ENCODE results near the gene PTDSS2. TPM values are rescaled to one million over a fixed set of nuclear protein-coding genes. Genes with fewer than 3 reads are reported as not detected.
"Not testable (repeated sequence)": the region's sequence is repeated elsewhere in the genome, so short reads cannot be mapped to it uniquely, and the experiment has no call there.

Gene PTDSS2
- total RNA-seq, 8 experiments from 2014 or later, result 11.4 to 37.9 (median 21.2) TPM

DNA sequence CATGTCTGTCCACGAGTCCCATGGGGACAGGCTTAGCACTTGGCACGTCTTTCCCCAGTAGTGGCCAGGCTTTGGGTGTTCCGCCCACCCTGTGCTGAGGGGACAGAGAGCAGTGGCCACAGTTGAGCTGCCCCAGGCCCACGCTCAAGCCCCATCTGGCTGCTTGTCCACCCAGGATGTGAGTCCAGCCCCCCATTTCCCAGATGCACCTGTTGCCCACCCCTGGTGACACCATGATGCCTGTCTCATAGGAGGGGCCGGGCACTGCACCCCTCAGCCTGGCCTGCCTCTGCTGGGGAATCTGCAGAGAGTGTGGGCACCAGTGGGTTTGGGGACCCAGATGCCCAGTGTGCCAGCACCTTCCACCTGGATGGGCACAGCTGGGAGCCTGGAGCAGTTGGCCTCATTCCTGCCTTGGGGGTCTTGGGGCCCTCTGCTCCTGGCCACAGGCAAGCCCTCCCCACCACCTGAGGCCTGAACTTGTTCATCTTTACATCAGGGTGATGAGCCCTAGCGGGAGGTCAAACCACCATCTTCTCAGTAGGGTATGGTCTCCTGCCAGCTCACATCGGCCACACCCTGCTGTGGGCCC lies 41.0 kb upstream of the PTDSS2 start:
- H3K27ac ChIP-seq, result no peak overlapping the region
- in situ Hi-C loops (cut with MboI; ENCODE audit: low pct_unique_long_range_greater_than_20kb in 2 of 9, low sequenced_read_pairs in 9 of 9, unreplicated experiment in 9 of 9), result no loop called here
- no peak overlapping the region for H3K4me3 ChIP-seq
- 80 to 100% methylated on average over 1 to 2 of the region's 7 CpGs; no CpG with 5 or more reads in 8 of the 10 experiments for WGBS, 10 experiments
- peaks cover 11 to 17% of the 10 kb centered on the region in 2 donors for H3K4me1 ChIP-seq (replicated peaks in 1 of 2)
- ATAC-seq (replicated peaks in 6 of 8), result no peak

GRCh38 chr11:409600-410483 lies 40.2 kb upstream of the PTDSS2 start:
- Histone ChIP-seq H3K4me3 (no peak overlapping the region), H3K27ac (no peak overlapping the region), H3K4me1 (replicated peaks in 1 of 2) (peaks cover 11 to 17% of the 10 kb centered on the region in 2 donors)
- no peak for ATAC-seq (replicated peaks in 6 of 8)
- in situ Hi-C loops (cut with MboI; ENCODE audit: low pct_unique_long_range_greater_than_20kb in 2 of 9, low sequenced_read_pairs in 9 of 9, unreplicated experiment in 9 of 9), result no loop called here
- WGBS, 10 experiments, result 0 to 100% (median 47%) methylated on average over 1 to 9 of the region's 18 CpGs; no CpG with 5 or more reads in 4 of the 10 experiments

- H3K27ac ChIP-seq; H3K4me3 ChIP-seq; ATAC-seq (replicated peaks in 6 of 8); in situ Hi-C loops (cut with MboI; ENCODE audit: low pct_unique_long_range_greater_than_20kb in 2 of 9, low sequenced_read_pairs in 9 of 9, unreplicated experiment in 9 of 9): not testable (repeated sequence)
- no CpG with 5 or more reads among the region's 13 CpGs for WGBS, 10 experiments
- H3K4me1 ChIP-seq (replicated peaks in 1 of 2), result peaks cover 10 to 17% of the 10 kb centered on the region in 2 donors
Measured at GRCh38 chr11:410711-411110, 39.4 kb upstream of the PTDSS2 start.

DNA sequence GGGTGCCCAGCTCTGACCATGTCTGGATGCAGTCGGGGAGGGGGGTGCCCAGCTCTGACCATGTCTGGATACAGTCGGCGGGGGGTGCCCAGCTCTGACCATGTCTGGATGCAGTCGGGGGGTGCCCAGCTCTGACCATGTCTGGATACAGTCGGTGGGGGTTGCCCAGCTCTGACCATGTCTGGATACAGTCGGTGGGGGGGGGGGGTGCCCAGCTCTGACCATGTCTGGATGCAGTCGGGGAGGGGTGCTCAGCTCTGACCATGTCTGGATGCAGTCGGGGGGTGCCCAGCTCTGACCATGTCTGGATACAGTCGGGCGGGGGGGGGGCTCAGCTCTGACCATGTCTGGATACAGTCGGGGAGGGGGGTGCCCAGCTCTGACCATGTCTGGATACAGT lies 38.6 kb upstream of the PTDSS2 start:
- in situ Hi-C loops (cut with MboI; ENCODE audit: low pct_unique_long_range_greater_than_20kb in 2 of 9, low sequenced_read_pairs in 9 of 9, unreplicated experiment in 9 of 9); H3K4me3 ChIP-seq; ATAC-seq (replicated peaks in 6 of 8); H3K4me1 ChIP-seq (replicated peaks in 1 of 2); H3K27ac ChIP-seq: not testable (repeated sequence)
- no CpG with 5 or more reads among the region's 11 CpGs for WGBS, 10 experiments

GRCh38 chr11:412641-413119 lies 37.4 kb upstream of the PTDSS2 start:
- H3K4me3 ChIP-seq, result no peak overlapping the region
- H3K27ac ChIP-seq, result no peak overlapping the region
- no peak for ATAC-seq (replicated peaks in 6 of 8)
- no CpG with 5 or more reads among the region's 15 CpGs for WGBS, 10 experiments
- H3K4me1 ChIP-seq (replicated peaks in 1 of 2), result peaks cover 0 to 3% of the 10 kb centered on the region in 2 donors
- in situ Hi-C loops (cut with MboI; ENCODE audit: low pct_unique_long_range_greater_than_20kb in 2 of 9, low sequenced_read_pairs in 9 of 9, unreplicated experiment in 9 of 9), result no loop called here

DNA sequence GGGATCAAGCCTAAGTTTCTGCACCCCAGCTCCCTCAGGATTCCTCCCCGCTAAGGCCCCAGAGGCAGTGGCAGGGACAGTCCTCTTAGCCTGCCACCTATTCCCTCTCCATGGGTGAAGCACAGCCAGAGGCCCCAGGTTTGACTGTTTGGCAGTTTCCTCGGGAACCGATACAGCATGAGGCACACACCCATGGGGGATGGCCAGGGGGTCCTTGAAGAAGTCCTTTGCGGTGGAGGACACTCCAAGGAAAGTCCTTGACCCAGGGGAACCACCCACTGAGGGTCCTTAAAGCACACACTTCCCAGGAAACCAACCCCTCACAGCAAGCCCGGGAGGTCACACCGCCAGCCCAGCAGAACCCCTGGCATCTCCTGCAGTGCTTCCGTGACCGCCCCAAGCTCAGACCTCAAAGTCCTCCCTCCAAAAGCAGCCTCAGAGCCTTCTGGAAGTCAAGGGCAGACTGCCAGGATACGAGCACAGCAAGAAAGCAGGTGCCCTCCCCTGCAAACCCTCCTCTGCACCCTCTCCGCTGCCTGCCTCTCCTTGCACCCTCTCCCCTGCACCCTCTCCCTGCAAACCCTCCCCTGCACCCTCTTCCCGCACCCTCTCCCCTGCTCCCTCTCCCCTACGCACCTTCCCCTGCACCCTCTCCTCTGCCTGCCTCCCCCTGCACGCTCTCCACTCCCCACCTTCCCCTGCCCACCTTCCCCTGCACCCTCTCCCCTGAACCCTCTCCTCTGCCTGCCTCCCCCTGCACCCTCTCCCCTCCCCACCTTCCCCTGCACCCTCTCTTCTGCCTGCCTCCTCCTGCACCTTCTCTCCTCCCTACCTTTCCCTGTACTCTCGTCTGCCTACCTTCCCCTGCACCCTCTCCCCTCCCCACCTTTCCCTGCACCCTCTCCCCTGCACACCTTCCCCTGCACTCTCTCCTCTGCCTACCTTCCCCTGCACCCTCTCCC lies 36.7 kb upstream of the PTDSS2 start:
- in situ Hi-C loops (cut with MboI; ENCODE audit: low pct_unique_long_range_greater_than_20kb in 2 of 9, low sequenced_read_pairs in 9 of 9, unreplicated experiment in 9 of 9), result no loop called here
- no peak overlapping the region for H3K27ac ChIP-seq
- ATAC-seq (replicated peaks in 6 of 8), result no peak
- H3K4me1 ChIP-seq (replicated peaks in 1 of 2), result peaks cover 0 to 3% of the 10 kb centered on the region in 2 donors
- H3K4me3 ChIP-seq, result no peak overlapping the region
- 0 to 82% (median 70%) methylated on average over 1 to 4 of the region's 14 CpGs; no CpG with 5 or more reads in 5 of the 10 experiments for WGBS, 10 experiments

DNA sequence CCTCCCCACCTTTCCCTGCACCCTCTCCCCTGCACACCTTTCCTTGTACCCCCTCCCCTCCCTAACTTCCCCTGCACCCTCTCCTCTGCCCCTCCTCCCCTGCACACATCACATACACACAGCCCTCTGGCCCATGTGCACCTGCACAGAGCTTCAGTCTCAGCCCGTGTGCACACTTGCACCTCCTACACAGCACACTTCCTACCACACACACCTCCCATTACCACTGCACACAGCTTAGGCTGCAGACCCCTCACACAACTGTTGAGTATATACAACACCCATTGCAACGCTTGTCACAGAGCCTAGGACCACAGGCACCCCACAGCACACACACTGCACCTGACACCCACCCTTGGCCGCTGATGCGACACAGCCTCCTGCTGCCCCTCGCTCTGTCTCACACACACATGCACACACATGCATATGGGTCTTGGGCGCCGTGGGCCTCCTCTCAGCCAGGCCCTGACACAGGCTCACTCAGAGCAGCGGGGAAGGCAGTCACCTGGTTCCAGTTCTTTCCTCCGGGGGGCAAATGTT lies 35.7 kb upstream of the PTDSS2 start:
- in situ Hi-C loops (cut with MboI; ENCODE audit: low pct_unique_long_range_greater_than_20kb in 2 of 9, low sequenced_read_pairs in 9 of 9, unreplicated experiment in 9 of 9), result no loop called here
- Histone ChIP-seq H3K27ac (no peak overlapping the region), H3K4me1 (replicated peaks in 1 of 2) (peaks cover 0 to 3% of the 10 kb centered on the region in 2 donors), H3K4me3 (no peak overlapping the region)
- WGBS, 10 experiments, result 17 to 67% (median 40%) methylated on average over 1 of the region's 9 CpGs; no CpG with 5 or more reads in 7 of the 10 experiments
- peak in 4 of 8 experiments; percentile 19 to 24 (median 22) for ATAC-seq (replicated peaks in 6 of 8)

GRCh38 chr11:415640-416041 lies 34.4 kb upstream of the PTDSS2 start:
- Histone ChIP-seq H3K4me1 (replicated peaks in 1 of 2) (no peaks in the 10 kb centered on the region), H3K4me3 (no peak overlapping the region), H3K27ac (no peak overlapping the region)
- 20 to 60% (median 45%) methylated on average over 1 of the region's 5 CpGs; no CpG with 5 or more reads in 6 of the 10 experiments for whole genome bisulfite sequencing, 10 experiments
- no peak for ATAC-seq (replicated peaks in 6 of 8)
- in situ Hi-C loops (cut with MboI; ENCODE audit: low pct_unique_long_range_greater_than_20kb in 2 of 9, low sequenced_read_pairs in 9 of 9, unreplicated experiment in 9 of 9), result no loop called here

- ATAC-seq (replicated peaks in 6 of 8), result peak in 5 of 8 experiments; percentile 1 to 15 (median 6)
- H3K4me3 ChIP-seq, result peak overlapping the region in 3 of 5 donors; percentile 20 to 24 (median 21)
- H3K4me1 ChIP-seq (replicated peaks in 1 of 2), result no peaks in the 10 kb centered on the region
- no peak overlapping the region for H3K27ac ChIP-seq
- in situ Hi-C loops (cut with MboI; ENCODE audit: low pct_unique_long_range_greater_than_20kb in 2 of 9, low sequenced_read_pairs in 9 of 9, unreplicated experiment in 9 of 9), result no loop called here
- WGBS, 10 experiments, result 20 to 40% (median 34%) methylated on average over 1 to 15 of the region's 45 CpGs; no CpG with 5 or more reads in 7 of the 10 experiments
Measured at GRCh38 chr11:416051-416756, 33.9 kb upstream of the PTDSS2 start.

GRCh38 chr11:416757-417621 lies 33.1 kb upstream of the PTDSS2 start:
- ATAC-seq (replicated peaks in 6 of 8), result peak; percentile 34 to 82 (median 43)
- Histone ChIP-seq H3K4me3 (peak overlapping the region in 4 of 5 donors; percentile 15 to 24 (median 20)), H3K27ac (no peak overlapping the region), H3K4me1 (replicated peaks in 1 of 2) (no peaks in the 10 kb centered on the region)
- 0% methylated on average over 9 of the region's 97 CpGs; no CpG with 5 or more reads in 9 of the 10 experiments for WGBS, 10 experiments
- in situ Hi-C loops (cut with MboI; ENCODE audit: low pct_unique_long_range_greater_than_20kb in 2 of 9, low sequenced_read_pairs in 9 of 9, unreplicated experiment in 9 of 9), result no loop called here

- Histone ChIP-seq H3K4me3 (no peak overlapping the region), H3K4me1 (replicated peaks in 1 of 2) (no peaks in the 10 kb centered on the region), H3K27ac (no peak overlapping the region)
- no peak for ATAC-seq (replicated peaks in 6 of 8)
- in situ Hi-C loops (cut with MboI; ENCODE audit: low pct_unique_long_range_greater_than_20kb in 2 of 9, low sequenced_read_pairs in 9 of 9, unreplicated experiment in 9 of 9), result no loop called here
- 59 to 73% (median 60%) methylated on average over 1 to 3 of the region's 19 CpGs; no CpG with 5 or more reads in 7 of the 10 experiments for WGBS, 10 experiments
Measured at GRCh38 chr11:417652-418342, 32.3 kb upstream of the PTDSS2 start.

All from motor neuron (in vitro differentiated cells).